HFFc6 (cell line): Measurements from ENCODE around the gene ATN1. TPM values are rescaled to one million over a fixed set of nuclear protein-coding genes. Genes with fewer than 3 reads are reported as not detected.

Experiments used
- DNase-seq: peaks from one replicate; pipeline ENCODE4 v3.0.0-alpha.2; 2018
- H3K27ac Mint-ChIP-seq: 2 replicates; pipeline ENCODE4 v1.8.0; 2020; ENCODE audit warnings: mild to moderate bottlenecking, mixed read lengths
- H3K27me3 Mint-ChIP-seq: 2 replicates; pipeline ENCODE4 v1.8.0; 2021; ENCODE audit warnings: mild to moderate bottlenecking, moderate library complexity, mixed read lengths; ENCODE audit not compliant: insufficient read depth
- H3K36me3 Mint-ChIP-seq: 2 replicates; pipeline ENCODE4 v1.8.0; 2021; ENCODE audit warnings: low read depth, mixed read lengths
- H3K4me1 Mint-ChIP-seq: 2 replicates; pipeline ENCODE4 v1.8.0; 2020; ENCODE audit warnings: low read depth, mixed read lengths
- H3K4me3 Mint-ChIP-seq: 2 replicates; pipeline ENCODE4 v1.8.0; 2020; ENCODE audit warnings: mild to moderate bottlenecking, moderate library complexity, mixed read lengths
- H3K9me3 Mint-ChIP-seq: 2 replicates; pipeline ENCODE4 v1.8.0; 2020; ENCODE audit warnings: mild to moderate bottlenecking, mixed read lengths
- CTCF ChIP-seq: fragments of 200-600 bp; sonication (generic); IDR thresholded peaks from 2 replicates; pipeline ENCODE4 v1.5.0; 2021; ENCODE audit warnings: antibody characterized with exemption, mild to moderate bottlenecking
- total RNA-seq, 6 experiments: library from RNA; stranded (reverse); fragmentation: NEBNext Ultra II Directional; extraction: Animal tissue kit (Norgen Biotek cat#: 25700); gene quantifications; 2 replicates in 1 of 6; 3 replicates in 5 of 6; pipeline ENCODE4 v1.2.3, GENCODE V29; 2021

The ATN1 gene
- total RNA-seq, 6 experiments from 2014 or later, result 96.8 to 120 (median 107) TPM

GRCh38 chr12:6948873-6949594 is 21.3 kb downstream of the ATN1 start:
- Mint-ChIP-seq H3K4me3 (no peak overlapping the region), H3K9me3 (peaks cover 4% of the 10 kb centered on the region; the same call in 1 of the 2 replicates), H3K27ac (no peak overlapping the region), H3K27me3 (peaks cover 9% of the 10 kb centered on the region), H3K36me3 (peaks cover 5% of the 10 kb centered on the region; the same call in 1 of the 2 replicates), H3K4me1 (peaks cover 25% of the 10 kb centered on the region)
- TF ChIP-seq CTCF, result peak; percentile 37; the same call in 1 of the 2 replicates
- no peak for DNase-seq

DNA sequence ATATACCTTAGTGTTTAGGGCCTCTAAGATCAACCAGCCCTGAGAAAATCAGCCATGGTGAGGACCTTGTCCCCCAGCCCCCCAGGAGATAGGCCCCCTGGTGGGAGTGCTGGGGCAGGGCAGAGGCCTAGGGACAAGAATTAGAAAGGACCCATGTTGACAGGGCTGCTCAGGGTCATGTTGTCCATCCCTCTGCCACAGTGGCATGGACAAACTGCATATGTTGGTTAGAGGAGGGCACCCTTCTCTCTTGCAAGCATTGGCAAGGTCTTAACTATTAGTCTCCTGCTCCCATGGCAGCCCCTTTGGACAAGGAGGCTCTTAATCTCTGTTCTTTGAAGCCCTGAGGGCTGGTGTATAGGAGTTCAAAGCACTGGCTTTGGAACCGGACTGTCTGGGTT is 22.6 kb downstream of the ATN1 start:
- Mint-ChIP-seq H3K27ac (no peak overlapping the region), H3K4me3 (no peak overlapping the region), H3K36me3 (peaks cover 5% of the 10 kb centered on the region; the same call in 1 of the 2 replicates), H3K27me3 (peaks cover 2% of the 10 kb centered on the region), H3K9me3 (no peaks in the 10 kb centered on the region), H3K4me1 (peaks cover 12% of the 10 kb centered on the region)
- peak; percentile 62 for TF ChIP-seq CTCF
- DNase-seq, result no peak

DNA sequence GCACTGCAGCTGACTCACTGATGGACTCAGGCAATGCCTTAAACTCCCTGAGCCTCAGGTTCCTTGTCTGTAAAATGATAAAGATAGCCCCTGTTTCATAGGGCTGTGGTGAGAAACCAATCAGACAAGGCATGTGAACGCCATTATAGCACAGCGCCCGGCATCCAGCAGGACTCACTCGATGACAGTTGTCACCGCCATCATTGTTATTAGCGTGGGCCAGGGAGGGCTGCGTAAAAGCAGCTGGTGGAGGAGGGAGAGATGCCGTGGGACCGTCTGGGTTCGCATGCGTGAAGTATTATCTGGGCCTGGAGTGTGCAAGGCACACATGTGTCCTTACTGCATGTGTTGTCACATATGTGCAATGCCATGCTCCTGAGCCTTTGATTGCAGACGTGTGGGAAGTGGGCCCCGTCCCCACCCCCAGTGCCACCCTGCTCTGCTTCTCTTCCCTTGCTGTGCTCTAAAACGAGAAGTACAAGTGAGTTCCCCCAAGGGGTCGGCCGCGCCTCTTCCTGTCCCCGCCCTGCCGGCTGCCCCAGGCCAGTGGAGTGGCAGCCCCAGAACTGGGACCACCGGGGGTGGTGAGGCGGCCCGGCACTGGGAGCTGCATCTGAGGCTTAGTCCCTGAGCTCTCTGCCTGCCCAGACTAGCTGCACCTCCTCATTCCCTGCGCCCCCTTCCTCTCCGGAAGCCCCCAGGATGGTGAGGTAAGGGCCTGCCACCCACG is 23.2 kb downstream of the ATN1 start, which contains the start of gene PTPN6:
Gene PTPN6 (plus strand): TSS at position 546 of the 730 bp plus-strand sequence. CDS start 157 bp downstream, at position 703.
- TF ChIP-seq CTCF, result no peak
- DNase-seq, result no peak
- H3K4me1 Mint-ChIP-seq, result peaks cover 7% of the 10 kb centered on the region; the same call in 1 of the 2 replicates
- H3K4me3 Mint-ChIP-seq, result no peak within 1 kb of the TSS
- H3K27me3 Mint-ChIP-seq, result peaks cover 2% of the 10 kb centered on the region
- H3K27ac Mint-ChIP-seq, result no peak within 1 kb of the TSS
- no peaks in the 10 kb centered on the region for H3K9me3 Mint-ChIP-seq
- H3K36me3 Mint-ChIP-seq, result peaks cover 5% of the 10 kb centered on the region; the same call in 1 of the 2 replicates

DNA sequence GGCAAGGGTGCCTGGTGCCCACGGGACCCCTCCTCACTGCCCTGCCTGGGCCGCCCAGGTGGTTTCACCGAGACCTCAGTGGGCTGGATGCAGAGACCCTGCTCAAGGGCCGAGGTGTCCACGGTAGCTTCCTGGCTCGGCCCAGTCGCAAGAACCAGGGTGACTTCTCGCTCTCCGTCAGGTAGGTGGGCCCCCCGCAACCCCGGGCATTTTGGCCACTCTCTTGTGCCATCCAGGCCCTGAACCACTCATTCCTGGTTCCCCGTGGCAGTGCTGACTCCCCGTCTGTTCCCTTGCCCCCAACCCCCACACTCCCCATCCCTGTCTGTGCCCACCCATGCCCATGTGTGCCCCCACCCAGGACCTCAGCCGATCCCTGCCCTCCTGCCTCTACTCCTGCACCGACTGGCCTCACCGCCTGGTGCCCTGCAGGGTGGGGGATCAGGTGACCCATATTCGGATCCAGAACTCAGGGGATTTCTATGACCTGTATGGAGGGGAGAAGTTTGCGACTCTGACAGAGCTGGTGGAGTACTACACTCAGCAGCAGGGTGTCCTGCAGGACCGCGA is 23.9 kb downstream of the ATN1 start:
- no peaks in the 10 kb centered on the region for H3K9me3 Mint-ChIP-seq
- peaks cover 5% of the 10 kb centered on the region; the same call in 1 of the 2 replicates for H3K36me3 Mint-ChIP-seq
- TF ChIP-seq CTCF, result no peak
- H3K4me1 Mint-ChIP-seq, result peaks cover 7% of the 10 kb centered on the region; the same call in 1 of the 2 replicates
- no peak overlapping the region for H3K4me3 Mint-ChIP-seq
- no peak for DNase-seq
- no peak overlapping the region for H3K27ac Mint-ChIP-seq
- peaks cover 2% of the 10 kb centered on the region for H3K27me3 Mint-ChIP-seq

GRCh38 chr12:6952121-6952862 is 24.5 kb downstream of the ATN1 start:
- no peak overlapping the region for H3K27ac Mint-ChIP-seq

More at GRCh38 chr12:6952121-6952862, 24.5 kb downstream of the ATN1 start:
- no peak for DNase-seq
- TF ChIP-seq CTCF, result no peak
- Mint-ChIP-seq H3K36me3 (no peaks in the 10 kb centered on the region), H3K4me3 (no peak overlapping the region), H3K9me3 (no peaks in the 10 kb centered on the region), H3K4me1 (peaks cover 7% of the 10 kb centered on the region; the same call in 1 of the 2 replicates), H3K27me3 (peaks cover 2% of the 10 kb centered on the region)
